ENCODE data around the gene SLC7A6. TPM values are rescaled to one million over a fixed set of nuclear protein-coding genes. Genes with fewer than 3 reads are reported as not detected.

The SLC7A6 gene
- total RNA-seq, 1 experiment from 2014 or later: 28.5 TPM

DNA sequence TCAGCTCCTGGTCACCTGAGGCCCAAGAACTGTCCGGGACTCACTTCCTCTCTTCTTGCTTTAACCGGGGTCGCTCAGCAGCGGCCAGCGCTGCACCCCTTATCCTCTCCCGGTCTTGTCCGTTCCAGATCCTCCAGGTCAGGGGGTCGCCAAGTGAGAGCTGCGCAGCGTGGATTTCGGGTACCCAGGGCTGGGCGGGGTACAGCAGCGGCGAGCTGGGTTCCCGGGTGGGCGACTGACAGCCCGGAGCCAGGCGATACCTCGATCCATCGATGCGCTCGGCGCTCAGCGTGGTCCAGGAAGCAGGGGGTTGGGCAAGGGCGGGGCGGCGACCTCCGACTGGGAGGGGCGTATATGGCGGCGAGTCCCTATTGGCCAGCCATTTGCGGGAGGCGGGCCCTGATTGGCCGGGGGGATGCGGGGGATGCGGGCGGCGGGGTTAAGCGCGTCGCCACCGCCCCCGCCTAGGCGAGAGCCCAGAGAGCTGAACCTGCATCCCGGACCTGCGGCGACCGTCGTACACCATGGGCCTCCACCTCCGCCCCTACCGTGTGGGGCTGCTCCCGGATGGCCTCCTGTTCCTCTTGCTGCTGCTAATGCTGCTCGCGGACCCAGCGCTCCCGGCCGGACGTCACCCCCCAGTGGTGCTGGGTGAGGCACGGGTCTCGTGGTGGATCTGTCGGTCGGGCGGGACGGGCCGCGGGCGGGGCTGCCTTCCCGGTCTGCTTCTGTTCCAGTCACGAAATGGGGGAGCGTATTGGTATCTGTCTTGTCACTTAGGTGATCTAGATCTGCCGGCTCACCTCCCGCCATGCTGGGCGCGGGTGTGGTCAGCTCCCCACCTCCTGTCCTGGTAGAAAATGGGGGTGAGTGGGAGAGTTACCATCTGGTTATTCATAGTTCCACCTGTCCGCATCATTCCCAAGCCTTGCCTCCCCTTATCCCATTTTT lies 19.1 kb upstream of the SLC7A6 start, which contains the start of gene PLA2G15:
Gene PLA2G15 (plus strand): TSS at position 471 of the 951 bp plus-strand sequence. CDS start 54 bp downstream, at position 525.
- Histone ChIP-seq H3K9ac (ENCODE audit: low read length) (peak within 1 kb of the TSS; percentile 67), H2AFZ (ENCODE audit: low read depth, low read length, poor library complexity, severe bottlenecking) (no peak within 1 kb of the TSS), H3K27ac (ENCODE audit: low read depth, low read length) (peak within 1 kb of the TSS; percentile 41; the same call in 1 of the 2 replicates), H3K4me3 (replicated peaks in 1 of 2; ENCODE audit: low read depth in 1 of 2, low read length in 2 of 2) (peak within 1 kb of the TSS; percentile 81 to 85), H3K9me3 (ENCODE audit: control insufficient read depth in 1 of 2, insufficient read depth in 1 of 2, low read depth in 1 of 2, low read length in 2 of 2) (no peaks in the 10 kb centered on the region), H3K9me2 (ENCODE audit: insufficient read depth) (no peaks in the 10 kb centered on the region), H3K4me2 (ENCODE audit: low read length) (peak within 1 kb of the TSS; percentile 99), H3K79me2 (ENCODE audit: insufficient read depth, low read length) (peaks cover 10% of the 10 kb centered on the region; the same call in 1 of the 2 replicates), H3K27me3 (ENCODE audit: insufficient read depth, low read length) (no peaks in the 10 kb centered on the region), H3K36me3 (ENCODE audit: control insufficient read depth in 1 of 2, insufficient read depth in 2 of 2, low read length in 2 of 2) (no peaks in the 10 kb centered on the region), H3K4me1 (ENCODE audit: control insufficient read depth in 1 of 2, insufficient read depth in 2 of 2, low read length in 2 of 2) (peaks cover 5 to 21% of the 10 kb centered on the region in 2 experiments; a peak in 3 of 4 replicates), H4K20me1 (ENCODE audit: insufficient read depth) (no peaks in the 10 kb centered on the region)
- ATAC-seq (peak; percentile 96), DNase-seq (ENCODE audit: low read depth, low spot score) (peak; percentile 83)
- intact Hi-C loops (cut with micrococcal nuclease): no loop called here
- ChIA-PET POLR2A (interaction anchor here (0.6 to 1.8 kb wide), 2 partner anchors 8 to 19 kb away, joined by 3 to 4 read pairs; partner anchors contain the start of gene SLC7A6), CTCF (interaction anchor here (1.0 kb wide), 2 partner anchors 16 to 19 kb away, joined by 4 to 6 read pairs; partner anchors contain the start of gene SLC7A6), RAD21 (ENCODE audit: low non-redundant PET in 1 of 2, low total read pairs in 2 of 2, uncharacterized antibody in 2 of 2, unreplicated experiment in 2 of 2) (interaction anchor here (0.6 to 0.7 kb wide), 2 partner anchors 50 to 72 kb away, joined by 3 to 5 read pairs; no protein-coding TSS in a partner anchor)
- BruUV-seq (replicated peaks): TSS peak; percentile 56
- TF ChIP-seq YY1 (IDR thresholded peaks at IDR 0.05; ENCODE audit: extremely low read depth, insufficient replicate concordance, low read depth, low read length): no peak
- peak; percentile 82 for TF ChIP-seq POLR2AphosphoS5 (IDR thresholded peaks at IDR 0.05; ENCODE audit: low read depth, low read length)
- TF ChIP-seq ZFX (IDR thresholded peaks at IDR 0.05): peak; percentile 20; the same call in 1 of the 2 replicates

DNA sequence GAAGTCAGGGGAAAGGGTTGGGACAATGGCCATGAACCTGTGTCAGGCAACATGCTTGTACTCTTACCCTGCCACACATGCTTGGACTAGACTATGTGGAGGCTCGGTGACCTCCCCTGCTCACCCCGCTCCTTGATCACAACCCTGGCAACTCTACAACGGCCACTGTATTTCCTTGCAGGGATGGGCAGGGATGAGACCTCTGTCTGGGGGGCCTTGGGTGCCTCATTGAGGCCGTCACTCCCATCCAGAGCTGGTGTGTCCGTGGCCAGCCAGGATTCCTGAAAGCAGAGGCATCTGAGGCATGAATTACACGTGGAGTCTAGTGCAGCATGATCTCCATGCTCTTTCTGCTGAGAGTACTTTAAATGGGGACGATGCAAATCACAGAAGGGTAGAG lies 18.2 kb upstream of the SLC7A6 start:
- TF ChIP-seq CBX3 (IDR thresholded peaks at IDR 0.05; ENCODE audit: low read depth): no peak
- no peak for TF ChIP-seq YY1 (IDR thresholded peaks at IDR 0.05; ENCODE audit: extremely low read depth, insufficient replicate concordance, low read depth, low read length)
- no peak for TF ChIP-seq SRF (IDR thresholded peaks at IDR 0.05; ENCODE audit: low read depth)
- TF ChIP-seq POLR2A (IDR thresholded peaks at IDR 0.05; ENCODE audit: borderline replicate concordance, extremely low read depth, insufficient read depth, insufficient read length): no peak
- Histone ChIP-seq H2AFZ (ENCODE audit: low read depth, low read length, poor library complexity, severe bottlenecking) (no peak overlapping the region), H4K20me1 (ENCODE audit: insufficient read depth) (no peaks in the 10 kb centered on the region), H3K9ac (ENCODE audit: low read length) (peak overlapping the region; percentile 67), H3K9me2 (ENCODE audit: insufficient read depth) (no peaks in the 10 kb centered on the region), H3K9me3 (ENCODE audit: control insufficient read depth in 1 of 2, insufficient read depth in 1 of 2, low read depth in 1 of 2, low read length in 2 of 2) (no peaks in the 10 kb centered on the region), H3K4me2 (ENCODE audit: low read length) (peak overlapping the region; percentile 99), H3K79me2 (ENCODE audit: insufficient read depth, low read length) (peaks cover 10% of the 10 kb centered on the region; the same call in 1 of the 2 replicates), H3K4me3 (replicated peaks in 1 of 2; ENCODE audit: low read depth in 1 of 2, low read length in 2 of 2) (peak overlapping the region; percentile 81 to 85), H3K4me1 (ENCODE audit: control insufficient read depth in 1 of 2, insufficient read depth in 2 of 2, low read length in 2 of 2) (peaks cover 5 to 21% of the 10 kb centered on the region in 2 experiments; a peak in 3 of 4 replicates), H3K36me3 (ENCODE audit: control insufficient read depth in 1 of 2, insufficient read depth in 2 of 2, low read length in 2 of 2) (no peaks in the 10 kb centered on the region; a peak in 1 of 4 replicates), H3K27ac (ENCODE audit: low read depth, low read length) (no peak overlapping the region), H3K27me3 (ENCODE audit: insufficient read depth, low read length) (no peaks in the 10 kb centered on the region)
- BruUV-seq (replicated peaks): no TSS peak
- RAD21 ChIA-PET (ENCODE audit: low non-redundant PET in 1 of 2, low total read pairs in 2 of 2, uncharacterized antibody in 2 of 2, unreplicated experiment in 2 of 2): no interaction called here
- ATAC-seq (no peak), DNase-seq (ENCODE audit: low read depth, low spot score) (no peak)
- CTCF ChIA-PET: no interaction called here
- intact Hi-C loops (cut with micrococcal nuclease): no loop called here
- POLR2A ChIA-PET: interaction anchor here (1.8 kb wide), 1 partner anchor 18 kb away, joined by 4 read pairs; the partner anchor contains the start of gene SLC7A6

Data from HCT116 (cell line).